ENCODE results near the gene GIT2. TPM values are rescaled to one million over a fixed set of nuclear protein-coding genes. Genes with fewer than 3 reads are reported as not detected.
A peak's percentile ranks its signal among the peaks of the same experiment; 100 is the strongest.
"Not testable (repeated sequence)": the region's sequence is repeated elsewhere in the genome, so short reads cannot be mapped to it uniquely, and the experiment has no call there.

Gene GIT2
- total RNA-seq, 1 donor from 2014 or later: 72.3 TPM

DNA sequence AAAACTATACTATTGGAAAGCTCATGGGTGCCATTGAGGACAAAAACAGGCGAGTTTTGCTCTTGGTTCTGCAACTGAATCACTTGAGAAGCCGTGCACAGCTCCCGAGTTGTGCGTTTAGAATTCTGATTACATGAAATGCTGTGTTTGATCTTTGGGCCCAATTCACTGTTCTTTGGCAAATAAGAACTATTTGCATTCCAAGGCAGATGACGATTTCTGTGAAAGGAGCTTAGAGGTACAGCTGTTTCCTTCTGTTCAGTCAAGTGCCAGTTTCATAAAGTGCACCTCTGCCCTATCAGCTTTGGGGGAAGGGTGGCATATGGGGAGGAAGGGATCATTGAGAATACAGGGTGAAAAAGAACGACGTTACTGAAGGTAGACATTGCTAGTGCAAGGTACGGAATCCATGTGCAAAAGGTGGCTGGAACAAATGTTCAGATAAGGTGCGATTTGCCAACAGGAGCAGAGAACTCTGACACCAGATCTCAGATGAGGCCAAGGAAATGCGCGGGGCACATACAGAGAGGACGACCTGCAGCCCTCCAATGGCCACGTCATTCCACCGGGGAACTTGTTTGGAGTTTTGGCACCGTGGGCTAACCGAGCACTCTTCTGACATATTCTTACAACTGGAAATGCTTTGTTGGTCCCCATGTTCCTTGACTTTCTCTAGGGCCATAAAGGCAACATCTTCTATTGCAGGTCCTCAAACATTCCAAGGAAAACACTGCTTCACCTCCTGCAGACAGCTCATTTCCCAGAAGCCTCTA is 66.0 kb downstream of the GIT2 start:
- no peaks in the 10 kb centered on the region for H3K4me1 Mint-ChIP-seq (ENCODE audit: low read depth)
- no peaks in the 10 kb centered on the region for H3K27me3 Mint-ChIP-seq (ENCODE audit: low read depth)
- H3K36me3 Mint-ChIP-seq (ENCODE audit: low read depth): peaks cover 47% of the 10 kb centered on the region
- H3K27ac Mint-ChIP-seq: no peak overlapping the region
- H3K9me3 Mint-ChIP-seq: no peaks in the 10 kb centered on the region
- H3K4me3 Mint-ChIP-seq (ENCODE audit: low read depth): no peak overlapping the region
- intact Hi-C loops (cut with micrococcal nuclease): no loop called here
- DNase-seq (ENCODE audit: low spot score): no peak

- intact Hi-C loops (cut with micrococcal nuclease): loop anchor here (5.0 kb wide), 1 partner anchor 77 kb away; no protein-coding TSS in a partner anchor
- peaks cover 49% of the 10 kb centered on the region for H3K36me3 Mint-ChIP-seq (ENCODE audit: low read depth)
Observed at GRCh38 chr12:109929326-109929725, 66.8 kb downstream of the GIT2 start.

DNA sequence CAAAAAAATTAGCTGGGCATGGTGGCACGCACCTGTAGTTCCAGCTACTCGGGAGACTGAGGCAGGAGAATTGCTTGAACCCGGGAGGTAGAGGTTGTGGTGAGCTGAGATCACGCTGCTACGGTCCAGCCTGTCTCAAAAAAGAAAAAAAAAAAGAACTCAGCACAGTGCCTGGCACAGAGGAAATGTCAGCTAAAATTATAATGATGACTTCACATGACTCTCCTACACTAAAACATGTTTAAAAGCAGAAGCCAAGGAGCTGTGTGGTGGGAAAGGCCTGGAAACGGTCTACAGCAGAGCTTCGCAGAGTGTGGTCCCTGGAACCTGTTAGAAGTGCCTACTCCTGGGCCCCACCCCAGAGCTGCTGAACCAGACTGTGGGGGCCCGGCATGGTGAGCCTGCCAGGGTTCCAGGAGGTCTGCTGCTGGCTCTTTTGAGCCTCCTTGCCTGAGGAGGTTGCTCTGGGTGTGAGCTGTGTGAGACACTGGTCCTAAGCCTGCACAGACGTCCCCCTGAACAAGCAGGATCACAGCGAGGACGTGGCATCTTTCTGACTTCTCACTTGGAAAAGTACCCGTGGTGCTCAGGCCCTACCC is 68.0 kb downstream of the GIT2 start:
- Mint-ChIP-seq H3K4me3 (ENCODE audit: low read depth) (no peak overlapping the region), H3K27ac (no peak overlapping the region), H3K9me3 (no peaks in the 10 kb centered on the region), H3K36me3 (ENCODE audit: low read depth) (peaks cover 42% of the 10 kb centered on the region), H3K4me1 (ENCODE audit: low read depth) (no peaks in the 10 kb centered on the region), H3K27me3 (ENCODE audit: low read depth) (no peaks in the 10 kb centered on the region)
- DNase-seq (ENCODE audit: low spot score): no peak
- intact Hi-C loops (cut with micrococcal nuclease): loop anchor here (5.0 kb wide), 1 partner anchor 76 kb away; no protein-coding TSS in a partner anchor

More at GRCh38 chr12:109929326-109929725, 66.8 kb downstream of the GIT2 start:
- not testable (repeated sequence) for DNase-seq (ENCODE audit: low spot score); H3K27ac Mint-ChIP-seq; H3K27me3 Mint-ChIP-seq (ENCODE audit: low read depth); H3K9me3 Mint-ChIP-seq; H3K4me3 Mint-ChIP-seq (ENCODE audit: low read depth); H3K4me1 Mint-ChIP-seq (ENCODE audit: low read depth)

DNA sequence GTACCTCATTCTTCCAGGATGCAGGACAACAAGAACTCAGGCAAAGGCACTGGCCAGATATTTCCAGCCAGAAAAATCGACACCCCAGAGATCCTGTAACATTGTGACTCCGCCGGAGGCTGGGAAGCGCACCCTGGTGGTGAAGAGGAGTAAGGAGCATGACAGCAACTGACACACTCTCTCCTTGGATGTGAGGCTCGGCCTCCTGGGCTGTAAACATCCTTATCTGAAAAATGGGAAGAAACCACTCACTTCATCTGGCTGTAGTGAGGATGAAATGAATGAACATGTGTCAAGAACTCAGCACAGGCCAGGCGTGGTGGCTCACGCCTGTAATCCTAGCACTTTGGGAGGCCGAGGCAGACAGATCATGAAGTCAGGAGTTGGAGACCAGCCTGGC is 68.5 kb downstream of the GIT2 start:
- Mint-ChIP-seq H3K36me3 (ENCODE audit: low read depth) (peaks cover 36% of the 10 kb centered on the region), H3K4me3 (ENCODE audit: low read depth) (no peak overlapping the region), H3K9me3 (no peaks in the 10 kb centered on the region), H3K27me3 (ENCODE audit: low read depth) (no peaks in the 10 kb centered on the region), H3K4me1 (ENCODE audit: low read depth) (no peaks in the 10 kb centered on the region), H3K27ac (no peak overlapping the region)
- intact Hi-C loops (cut with micrococcal nuclease): loop anchor here (5.0 kb wide), 1 partner anchor 75 kb away; no protein-coding TSS in a partner anchor
- peak; percentile 16 for DNase-seq (ENCODE audit: low spot score)

DNA sequence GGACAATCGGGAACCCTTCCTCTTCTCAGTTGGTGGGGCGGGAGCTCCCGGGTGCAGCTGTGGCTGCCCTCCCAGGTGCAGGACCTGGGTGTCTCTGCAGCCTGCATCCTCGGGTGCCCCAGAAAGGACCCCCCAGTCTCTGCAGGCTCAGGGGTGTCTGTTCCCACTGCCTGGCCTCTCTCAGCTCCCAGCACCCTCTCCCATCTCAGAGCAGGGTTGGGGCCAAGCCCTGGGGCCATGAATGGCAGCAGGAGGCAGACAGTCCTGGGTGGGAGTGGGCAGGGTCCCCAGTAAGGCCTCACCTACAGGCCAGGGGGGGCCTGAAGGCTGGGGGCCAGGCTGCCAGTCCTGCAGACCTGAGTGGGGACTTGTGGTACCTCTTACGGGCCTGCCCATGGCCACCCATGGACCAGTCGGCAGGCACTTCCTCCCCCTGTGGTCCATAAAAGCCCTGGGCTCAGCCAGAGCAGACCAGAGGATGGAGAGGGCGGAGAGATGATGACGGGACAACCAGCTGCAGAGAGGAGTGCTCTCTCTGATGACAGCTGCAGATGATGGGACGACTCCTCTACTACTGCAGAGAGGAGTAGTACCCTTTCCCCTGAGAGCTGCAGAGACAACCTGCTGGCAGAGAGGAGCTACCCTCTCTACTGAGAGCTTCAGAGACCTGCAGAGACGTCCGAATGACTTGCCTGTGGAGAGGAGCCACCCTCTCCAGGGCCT is 69.5 kb downstream of the GIT2 start:
- H3K4me3 Mint-ChIP-seq (ENCODE audit: low read depth): no peak overlapping the region
- DNase-seq (ENCODE audit: low spot score): no peak
- H3K27me3 Mint-ChIP-seq (ENCODE audit: low read depth): no peaks in the 10 kb centered on the region
- no peak overlapping the region for H3K27ac Mint-ChIP-seq
- H3K4me1 Mint-ChIP-seq (ENCODE audit: low read depth): no peaks in the 10 kb centered on the region
- intact Hi-C loops (cut with micrococcal nuclease): loop anchor here (5.0 kb wide), 1 partner anchor 74 kb away; no protein-coding TSS in a partner anchor
- H3K36me3 Mint-ChIP-seq (ENCODE audit: low read depth): peaks cover 26% of the 10 kb centered on the region
- no peaks in the 10 kb centered on the region for H3K9me3 Mint-ChIP-seq

DNA sequence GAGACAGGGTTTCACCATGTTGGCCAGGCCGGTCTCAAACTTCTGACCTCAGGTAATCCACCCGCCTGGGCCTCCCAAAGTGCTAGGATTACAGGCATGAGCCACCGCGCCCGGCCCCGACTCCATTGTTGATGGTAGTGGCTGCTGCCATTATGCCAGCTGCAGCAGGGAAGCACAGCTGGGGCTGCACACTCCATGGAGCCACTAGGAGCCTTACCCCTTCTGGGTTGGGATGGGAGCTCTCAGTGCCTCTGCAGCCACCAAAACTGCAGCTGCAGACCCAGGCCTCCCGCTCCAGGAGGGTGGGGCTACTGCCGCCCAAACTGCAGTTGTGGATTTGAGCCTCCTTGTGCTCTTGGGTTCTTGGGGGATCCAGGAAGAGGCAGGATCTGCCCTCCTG is 70.2 kb downstream of the GIT2 start:
- no peak for DNase-seq (ENCODE audit: low spot score)
- intact Hi-C loops (cut with micrococcal nuclease): loop anchor here (5.0 kb wide), 1 partner anchor 74 kb away; no protein-coding TSS in a partner anchor
- H3K36me3 Mint-ChIP-seq (ENCODE audit: low read depth): peaks cover 24% of the 10 kb centered on the region
- no peaks in the 10 kb centered on the region for H3K4me1 Mint-ChIP-seq (ENCODE audit: low read depth)
- H3K27me3 Mint-ChIP-seq (ENCODE audit: low read depth): no peaks in the 10 kb centered on the region
- no peak overlapping the region for H3K4me3 Mint-ChIP-seq (ENCODE audit: low read depth)
- no peak overlapping the region for H3K27ac Mint-ChIP-seq
- no peaks in the 10 kb centered on the region for H3K9me3 Mint-ChIP-seq

GRCh38 chr12:109925185-109925840 is 70.9 kb downstream of the GIT2 start:
- Mint-ChIP-seq H3K9me3 (no peaks in the 10 kb centered on the region), H3K27me3 (ENCODE audit: low read depth) (no peaks in the 10 kb centered on the region), H3K36me3 (ENCODE audit: low read depth) (peaks cover 29% of the 10 kb centered on the region), H3K27ac (no peak overlapping the region), H3K4me1 (ENCODE audit: low read depth) (no peaks in the 10 kb centered on the region), H3K4me3 (ENCODE audit: low read depth) (no peak overlapping the region)
- no peak for DNase-seq (ENCODE audit: low spot score)
- intact Hi-C loops (cut with micrococcal nuclease): loop anchor here (5.0 kb wide), 1 partner anchor 73 kb away; no protein-coding TSS in a partner anchor

- no peaks in the 10 kb centered on the region for H3K9me3 Mint-ChIP-seq
- DNase-seq (ENCODE audit: low spot score): no peak
- no peak overlapping the region for H3K27ac Mint-ChIP-seq
- no peaks in the 10 kb centered on the region for H3K4me1 Mint-ChIP-seq (ENCODE audit: low read depth)
- H3K36me3 Mint-ChIP-seq (ENCODE audit: low read depth): peaks cover 33% of the 10 kb centered on the region
- intact Hi-C loops (cut with micrococcal nuclease): no loop called here
- no peaks in the 10 kb centered on the region for H3K27me3 Mint-ChIP-seq (ENCODE audit: low read depth)
- no peak overlapping the region for H3K4me3 Mint-ChIP-seq (ENCODE audit: low read depth)
Observed at GRCh38 chr12:109923481-109924245, 72.5 kb downstream of the GIT2 start.

GRCh38 chr12:109923038-109923437 is 73.1 kb downstream of the GIT2 start:
- intact Hi-C loops (cut with micrococcal nuclease): no loop called here
- Mint-ChIP-seq H3K27me3 (ENCODE audit: low read depth) (no peaks in the 10 kb centered on the region), H3K4me3 (ENCODE audit: low read depth) (no peak overlapping the region), H3K36me3 (ENCODE audit: low read depth) (peaks cover 35% of the 10 kb centered on the region), H3K9me3 (no peaks in the 10 kb centered on the region), H3K4me1 (ENCODE audit: low read depth) (no peaks in the 10 kb centered on the region), H3K27ac (no peak overlapping the region)
- DNase-seq (ENCODE audit: low spot score): no peak

DNA sequence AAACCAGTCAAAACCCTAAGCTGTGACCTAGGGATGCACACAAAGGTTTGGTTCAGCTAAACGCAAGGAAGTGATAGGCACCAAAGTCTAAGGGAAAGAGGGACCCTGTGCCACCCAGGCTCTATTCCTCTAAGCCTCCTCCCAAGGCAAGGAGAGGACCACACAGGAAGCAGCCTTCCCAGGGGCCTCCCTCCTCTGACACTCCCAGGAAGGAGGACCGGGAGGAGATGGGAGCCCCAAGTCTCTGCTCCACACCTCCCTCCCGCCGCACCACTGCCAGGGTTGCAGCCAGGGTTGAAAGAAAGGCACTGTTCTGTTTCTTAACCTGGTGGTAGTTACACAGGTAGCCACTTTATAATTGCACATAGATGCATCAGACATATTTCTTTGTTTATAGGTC is 74.2 kb downstream of the GIT2 start:
- H3K36me3 Mint-ChIP-seq (ENCODE audit: low read depth): peaks cover 41% of the 10 kb centered on the region
- no peak overlapping the region for H3K27ac Mint-ChIP-seq
- no peak for DNase-seq (ENCODE audit: low spot score)
- H3K4me3 Mint-ChIP-seq (ENCODE audit: low read depth): no peak overlapping the region
- no peaks in the 10 kb centered on the region for H3K4me1 Mint-ChIP-seq (ENCODE audit: low read depth)
- intact Hi-C loops (cut with micrococcal nuclease): no loop called here
- no peaks in the 10 kb centered on the region for H3K9me3 Mint-ChIP-seq
- no peaks in the 10 kb centered on the region for H3K27me3 Mint-ChIP-seq (ENCODE audit: low read depth)

DNA sequence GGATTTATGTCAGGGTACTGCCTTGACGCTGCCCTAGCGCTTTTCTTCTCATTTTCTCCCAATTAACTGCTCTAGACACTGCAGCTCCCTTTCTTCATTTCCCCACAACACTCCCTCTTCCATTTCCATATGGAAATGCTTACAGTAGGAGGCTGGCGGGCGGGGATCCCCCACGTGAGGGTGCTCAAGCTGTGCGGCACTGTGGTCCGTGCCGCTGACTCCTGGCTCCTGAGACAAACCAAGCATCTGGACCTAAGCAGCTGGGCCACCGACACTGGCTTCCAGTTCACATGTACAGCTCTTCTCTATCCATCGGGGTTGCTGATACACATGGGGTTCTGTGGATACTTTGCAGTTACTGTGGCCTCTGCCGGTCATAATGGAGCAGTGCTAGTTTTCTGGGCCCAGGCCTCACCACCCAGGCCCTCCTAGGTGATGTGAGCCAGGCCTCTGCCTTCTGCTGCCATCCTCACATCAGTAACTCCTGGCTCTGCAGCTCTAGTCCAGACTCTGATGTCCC is 75.8 kb downstream of the GIT2 start:
- Mint-ChIP-seq H3K36me3 (ENCODE audit: low read depth) (peaks cover 56% of the 10 kb centered on the region), H3K4me1 (ENCODE audit: low read depth) (no peaks in the 10 kb centered on the region), H3K4me3 (ENCODE audit: low read depth) (no peak overlapping the region), H3K9me3 (no peaks in the 10 kb centered on the region), H3K27ac (no peak overlapping the region), H3K27me3 (ENCODE audit: low read depth) (no peaks in the 10 kb centered on the region)
- intact Hi-C loops (cut with micrococcal nuclease): no loop called here
- no peak for DNase-seq (ENCODE audit: low spot score)

DNA sequence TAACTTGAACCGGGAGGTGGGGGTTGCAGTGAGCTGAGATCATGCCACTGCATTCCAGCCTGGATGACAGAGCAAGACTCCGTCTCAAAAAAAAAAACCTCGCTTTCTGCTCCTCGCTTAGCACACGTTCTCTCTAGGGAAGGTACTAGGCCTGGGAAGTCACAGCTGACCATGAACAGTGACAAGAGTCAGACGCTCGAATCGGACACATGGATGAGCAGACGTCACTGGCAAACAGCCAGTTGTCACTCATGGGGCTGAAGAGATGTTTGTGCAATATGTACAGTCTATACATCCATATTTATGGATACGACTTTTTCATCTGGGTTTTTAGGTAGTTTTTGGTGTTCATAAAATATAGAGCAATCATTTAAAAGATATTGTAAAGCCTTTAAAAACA is 76.7 kb downstream of the GIT2 start:
- Mint-ChIP-seq H3K4me3 (ENCODE audit: low read depth) (no peak overlapping the region), H3K27me3 (ENCODE audit: low read depth) (no peaks in the 10 kb centered on the region), H3K4me1 (ENCODE audit: low read depth) (no peaks in the 10 kb centered on the region), H3K27ac (no peak overlapping the region), H3K9me3 (no peaks in the 10 kb centered on the region), H3K36me3 (ENCODE audit: low read depth) (peaks cover 60% of the 10 kb centered on the region)
- no peak for DNase-seq (ENCODE audit: low spot score)
- intact Hi-C loops (cut with micrococcal nuclease): no loop called here

Measured in activated T-helper 2 cell treated with anti-CD3 and anti-CD28 coated beads, Interferon-gamma antibody, Interleukin-2, Interleukin-4, amounts not matched to agents 10 μg/mL and 5 μg/mL and 100 μg/mL, durations not matched to agents 14 hours and 24 hours and 36 hours (primary cell).